Cardiac muscle cell (in vitro differentiated cells and primary cell): ENCODE results near the gene DDI2. TPM values are rescaled to one million over a fixed set of nuclear protein-coding genes. Genes with fewer than 3 reads are reported as not detected.

Experiments used
- DNase-seq, 2 donors: peaks; one replicate each; pipeline versions ENCODE4 v3.0.0 to v3.0.0-alpha.2; 2010 to 2017; ENCODE audit warnings: low read depth in 1 of 2, low spot score in 1 of 2
- H3K27ac ChIP-seq: fragments of 200-600 bp; sonication (generic); 2 replicates; pipeline ENCODE4 v1.5.1; 2016
- H3K27me3 ChIP-seq: fragments of 200-600 bp; sonication (generic); 2 replicates; pipeline ENCODE4 v1.6.0; 2016; ENCODE audit warnings: control low read depth
- H3K36me3 ChIP-seq: fragments of 200-600 bp; sonication (generic); 2 replicates; pipeline ENCODE4 v1.5.1; 2016; ENCODE audit warnings: control low read depth
- H3K4me1 ChIP-seq: fragments of 200-600 bp; sonication (generic); 2 replicates; pipeline ENCODE4 v1.8.1; 2017; ENCODE audit warnings: low read depth, mild to moderate bottlenecking, mixed run types
- H3K4me3 ChIP-seq: fragments of 200-600 bp; sonication (generic); 2 replicates; pipeline ENCODE4 v1.5.1; 2016; ENCODE audit warnings: mild to moderate bottlenecking
- H3K9me3 ChIP-seq: fragments of 200-600 bp; sonication (generic); 2 replicates; pipeline ENCODE4 v1.5.1; 2017; ENCODE audit warnings: low read depth, mild to moderate bottlenecking, control low read depth
- CTCF ChIP-seq: IDR thresholded peaks from 2 replicates; pipeline ENCODE4 v1.5.1; 2012; ENCODE audit warnings: low read depth, mild to moderate bottlenecking, low read length
- polyA plus RNA-seq: library from polyadenylated mRNA; unstranded; fragments of >200 nt; fragmentation: Nextera tagmentation; extraction: Ambion mirVana; gene quantifications from 2 replicates; pipeline ENCODE4 v1.2.1, GENCODE V29; 2016
- total RNA-seq: library from RNA; depleted of rRNA; stranded (reverse); fragments of >200 nt; gene quantifications from 2 replicates; pipeline ENCODE4 v1.2.3, GENCODE V29; 2016

Gene DDI2
- total and polyA plus RNA-seq, 2 experiments from 2014 or later: 7.4 to 26.8 TPM

GRCh38 chr1:15616373-15617172, 685 bp upstream of the DDI2 start:
- Histone ChIP-seq H3K9me3 (no peaks in the 10 kb centered on the region), H3K4me3 (peak overlapping the region; percentile 38), H3K36me3 (no peaks in the 10 kb centered on the region), H3K27me3 (no peaks in the 10 kb centered on the region), H3K4me1 (peaks cover 27% of the 10 kb centered on the region), H3K27ac (peak overlapping the region; percentile 80)
- no peak for TF ChIP-seq CTCF
- peak in 1 of 2 donors; percentile 66 for DNase-seq

- Histone ChIP-seq H3K4me3 (peak overlapping the region; percentile 67), H3K36me3 (no peaks in the 10 kb centered on the region), H3K27ac (peak overlapping the region; percentile 93), H3K9me3 (no peaks in the 10 kb centered on the region), H3K27me3 (no peaks in the 10 kb centered on the region), H3K4me1 (peaks cover 27% of the 10 kb centered on the region)
- no peak for TF ChIP-seq CTCF
- peak in 1 of 2 donors; percentile 22 for DNase-seq
Measured at GRCh38 chr1:15618077-15618654, 908 bp downstream of the DDI2 start.

- peak in 1 of 2 donors; percentile 69 for DNase-seq
- no peak for TF ChIP-seq CTCF
- H3K4me3 ChIP-seq: peak overlapping the region; percentile 67
- no peaks in the 10 kb centered on the region for H3K27me3 ChIP-seq
- no peaks in the 10 kb centered on the region for H3K36me3 ChIP-seq
- H3K27ac ChIP-seq: peak overlapping the region; percentile 93
- no peaks in the 10 kb centered on the region for H3K9me3 ChIP-seq
- peaks cover 27% of the 10 kb centered on the region for H3K4me1 ChIP-seq
Measured at GRCh38 chr1:15618655-15619525, 1.6 kb downstream of the DDI2 start.

- peak in 1 of 2 donors; percentile 51 for DNase-seq
- Histone ChIP-seq H3K9me3 (no peaks in the 10 kb centered on the region), H3K27ac (peak overlapping the region; percentile 66), H3K4me3 (no peak overlapping the region), H3K4me1 (peaks cover 33% of the 10 kb centered on the region), H3K36me3 (no peaks in the 10 kb centered on the region), H3K27me3 (no peaks in the 10 kb centered on the region)
- TF ChIP-seq CTCF: no peak
Measured at GRCh38 chr1:15620155-15620545, 2.9 kb downstream of the DDI2 start.

GRCh38 chr1:15620902-15621682, 3.8 kb downstream of the DDI2 start:
- no peaks in the 10 kb centered on the region for H3K36me3 ChIP-seq
- H3K27ac ChIP-seq: no peak overlapping the region
- TF ChIP-seq CTCF: no peak
- no peak for DNase-seq
- no peak overlapping the region for H3K4me3 ChIP-seq
- no peaks in the 10 kb centered on the region for H3K9me3 ChIP-seq
- peaks cover 33% of the 10 kb centered on the region for H3K4me1 ChIP-seq
- H3K27me3 ChIP-seq: no peaks in the 10 kb centered on the region
